ENCODE results near the gene TBC1D5.

TBC1D5 gene

DNA sequence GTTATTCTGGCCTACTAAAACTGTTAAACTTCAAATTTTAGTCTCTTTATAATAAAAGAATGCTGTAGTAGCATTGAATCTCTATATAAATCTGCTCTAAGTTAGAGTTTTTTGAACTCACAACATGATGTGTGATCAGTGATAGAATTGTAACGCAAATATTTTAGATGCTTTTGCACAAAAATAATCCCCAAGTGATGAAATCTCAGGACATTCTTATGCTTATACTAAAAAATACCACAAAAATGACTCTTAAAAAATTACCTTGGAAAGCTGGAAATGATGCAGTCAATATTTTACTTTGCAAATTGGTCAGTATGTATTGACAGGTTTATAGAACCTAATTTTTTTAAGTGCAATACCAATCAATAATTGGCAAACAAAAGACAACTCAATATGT lies 375.3 kb downstream of the TBC1D5 start:
- no peak overlapping the region for H3K27ac ChIP-seq
- TF ChIP-seq ZFX (IDR thresholded peaks at IDR 0.05): no peak
- TF ChIP-seq, protein P1, sequence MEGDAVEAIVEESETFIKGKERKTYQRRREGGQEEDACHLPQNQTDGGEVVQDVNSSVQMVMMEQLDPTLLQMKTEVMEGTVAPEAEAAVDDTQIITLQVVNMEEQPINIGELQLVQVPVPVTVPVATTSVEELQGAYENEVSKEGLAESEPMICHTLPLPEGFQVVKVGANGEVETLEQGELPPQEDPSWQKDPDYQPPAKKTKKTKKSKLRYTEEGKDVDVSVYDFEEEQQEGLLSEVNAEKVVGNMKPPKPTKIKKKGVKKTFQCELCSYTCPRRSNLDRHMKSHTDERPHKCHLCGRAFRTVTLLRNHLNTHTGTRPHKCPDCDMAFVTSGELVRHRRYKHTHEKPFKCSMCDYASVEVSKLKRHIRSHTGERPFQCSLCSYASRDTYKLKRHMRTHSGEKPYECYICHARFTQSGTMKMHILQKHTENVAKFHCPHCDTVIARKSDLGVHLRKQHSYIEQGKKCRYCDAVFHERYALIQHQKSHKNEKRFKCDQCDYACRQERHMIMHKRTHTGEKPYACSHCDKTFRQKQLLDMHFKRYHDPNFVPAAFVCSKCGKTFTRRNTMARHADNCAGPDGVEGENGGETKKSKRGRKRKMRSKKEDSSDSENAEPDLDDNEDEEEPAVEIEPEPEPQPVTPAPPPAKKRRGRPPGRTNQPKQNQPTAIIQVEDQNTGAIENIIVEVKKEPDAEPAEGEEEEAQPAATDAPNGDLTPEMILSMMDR (conservative IDR thresholded peaks at IDR 0.05): no peak

DNA sequence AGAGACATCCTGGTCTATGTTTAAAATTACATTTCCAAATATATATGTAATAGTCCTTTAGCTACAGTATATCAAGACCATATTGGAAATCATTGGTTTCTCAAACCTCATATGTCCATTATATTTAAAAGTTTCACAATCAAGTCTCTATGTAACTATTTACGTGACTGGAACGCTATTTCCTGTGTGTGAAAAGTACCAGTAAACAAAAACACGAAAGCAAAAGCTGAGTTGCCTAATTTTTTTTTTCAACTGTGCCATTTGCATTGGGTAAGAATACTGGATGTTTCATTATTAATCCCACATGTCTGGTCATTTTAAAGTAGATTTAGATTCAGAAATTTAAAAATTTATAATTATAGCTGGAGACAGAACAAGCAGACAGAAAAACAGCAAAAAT lies 381.4 kb downstream of the TBC1D5 start:
- no peak overlapping the region for H3K27ac ChIP-seq
- TF ChIP-seq ZFX (IDR thresholded peaks at IDR 0.05): no peak
- TF ChIP-seq, protein P1 (conservative IDR thresholded peaks at IDR 0.05): no peak

DNA sequence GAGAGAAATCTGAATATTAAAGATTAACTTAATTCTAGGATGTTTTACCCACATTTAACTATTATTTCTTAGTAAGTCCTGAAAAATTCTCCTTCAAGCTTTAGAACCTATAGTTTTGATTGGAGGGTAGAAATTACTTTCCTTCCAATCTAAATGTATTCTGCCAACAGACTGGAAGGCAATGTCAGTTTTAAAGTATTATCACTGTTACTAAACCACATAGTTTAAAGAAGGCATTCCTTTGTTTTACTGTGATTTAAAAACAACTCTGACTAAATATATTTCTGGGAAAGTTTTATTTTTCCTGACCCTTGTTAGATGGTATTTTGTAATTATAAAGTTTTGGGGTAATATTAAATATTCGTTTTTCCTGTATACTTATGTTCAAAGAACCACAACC lies 382.5 kb downstream of the TBC1D5 start:
- TF ChIP-seq ZFX (IDR thresholded peaks at IDR 0.05): no peak
- TF ChIP-seq, protein P1 (conservative IDR thresholded peaks at IDR 0.05): no peak

DNA sequence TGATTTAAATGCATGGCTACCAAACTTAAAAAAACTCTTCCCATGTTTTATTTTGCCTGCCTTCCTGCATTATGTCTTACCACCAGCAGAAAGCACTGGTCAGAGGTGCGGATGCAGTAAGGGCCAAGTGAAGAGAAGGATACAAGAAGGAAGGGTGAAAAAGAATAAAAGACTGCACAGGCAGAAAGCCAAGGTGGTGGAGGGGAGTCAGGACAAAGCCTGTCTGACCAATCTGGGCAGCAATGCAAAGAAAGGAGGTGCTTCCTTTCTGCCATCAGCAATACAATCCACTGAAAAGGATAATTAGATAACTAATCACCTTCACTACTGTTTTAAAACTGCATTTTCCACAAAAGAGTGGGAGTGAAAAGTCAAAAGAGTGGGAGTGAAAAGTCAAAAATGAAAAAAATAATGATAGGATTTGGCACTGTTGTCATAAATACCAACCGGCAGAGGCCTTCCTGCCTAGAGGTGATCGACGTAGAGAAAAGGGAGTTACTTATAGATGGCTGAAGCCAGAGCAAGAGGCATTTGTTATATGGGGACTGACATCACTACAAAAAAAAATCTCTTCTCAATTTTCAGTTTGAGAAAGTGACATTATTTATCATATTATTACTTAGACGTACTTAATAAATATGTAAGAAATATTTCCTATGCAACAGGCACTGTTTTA lies 385.3 kb downstream of the TBC1D5 start:
- no peak for TF ChIP-seq ZFX (IDR thresholded peaks at IDR 0.05)
- TF ChIP-seq, protein P1 (conservative IDR thresholded peaks at IDR 0.05): no peak
- no peak overlapping the region for H3K27ac ChIP-seq

More for the DNA sequence above, 382.5 kb downstream of the TBC1D5 start:
- no peak overlapping the region for H3K27ac ChIP-seq

DNA sequence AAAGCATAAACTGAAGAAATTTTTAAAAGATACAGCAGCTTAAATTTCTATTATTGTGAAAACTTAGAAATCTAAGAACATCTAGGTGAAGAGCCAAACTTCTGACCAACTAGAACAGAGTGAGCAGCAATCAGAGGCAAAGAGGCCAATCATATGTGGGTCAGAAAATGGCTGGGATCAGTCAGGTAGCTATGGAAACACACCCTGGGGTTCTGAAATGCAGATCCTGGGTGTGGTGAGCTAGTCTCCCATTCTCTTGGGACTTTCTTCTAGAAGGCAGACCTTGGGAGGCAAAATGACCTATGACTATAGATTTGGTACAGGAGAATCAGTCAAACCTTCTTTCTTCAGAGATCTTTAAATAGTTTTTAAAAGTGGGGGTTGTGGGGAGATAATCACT lies 385.8 kb downstream of the TBC1D5 start:
- TF ChIP-seq, protein P1 (conservative IDR thresholded peaks at IDR 0.05): no peak
- TF ChIP-seq ZFX (IDR thresholded peaks at IDR 0.05): no peak
- no peak overlapping the region for H3K27ac ChIP-seq

DNA sequence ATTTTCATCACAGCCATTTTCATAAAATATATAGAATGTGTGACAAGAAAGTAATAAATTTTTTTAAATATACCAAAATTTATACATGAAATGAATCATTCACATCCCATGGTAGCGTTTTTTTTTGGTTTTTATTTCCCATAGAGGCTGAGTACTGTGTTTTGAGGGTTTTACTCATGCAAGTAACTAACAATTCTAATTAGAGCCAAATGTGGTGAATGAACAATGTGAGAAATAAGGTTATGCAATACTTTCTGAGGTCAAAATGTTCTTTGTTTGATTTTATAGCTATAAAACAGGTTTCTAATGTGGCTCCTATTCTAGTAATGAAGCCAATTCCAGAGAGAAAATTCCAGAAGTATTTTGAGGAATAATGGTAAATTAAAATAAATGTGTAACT lies 386.8 kb downstream of the TBC1D5 start:
- H3K27ac ChIP-seq: no peak overlapping the region
- TF ChIP-seq, protein P1 (conservative IDR thresholded peaks at IDR 0.05): no peak
- TF ChIP-seq ZFX (IDR thresholded peaks at IDR 0.05): no peak

DNA sequence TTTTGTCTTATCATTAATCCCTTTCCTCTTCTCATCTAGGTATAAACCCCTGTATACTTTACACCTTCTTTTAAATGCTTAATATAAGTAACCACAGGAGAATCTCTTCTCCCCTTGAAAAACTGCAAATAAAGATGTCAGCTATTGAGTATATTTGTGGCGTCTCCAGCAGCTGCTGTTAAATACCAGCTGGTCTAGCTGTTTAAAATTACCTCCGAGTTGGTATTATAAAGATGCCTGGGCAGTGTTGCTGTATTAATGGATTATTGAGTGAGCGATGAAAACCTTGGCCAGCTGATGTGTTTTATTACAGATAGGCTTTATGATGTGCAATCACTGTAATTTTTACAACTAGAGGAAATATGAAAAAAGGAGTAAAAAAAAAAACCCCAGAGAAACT lies 388.1 kb downstream of the TBC1D5 start:
- no peak for TF ChIP-seq ZFX (IDR thresholded peaks at IDR 0.05)
- TF ChIP-seq, protein P1 (conservative IDR thresholded peaks at IDR 0.05): no peak
- H3K27ac ChIP-seq: no peak overlapping the region
